ENCODE measurements around the gene TCERG1L. TPM values are rescaled to one million over a fixed set of nuclear protein-coding genes. Genes with fewer than 3 reads are reported as not detected.

Gene TCERG1L
- total RNA-seq, 1 donor from 2014 or later: 0.07 TPM

GRCh38 chr10:131260452-131261211 lies 50.9 kb downstream of the TCERG1L start:
- no peaks in the 10 kb centered on the region for H3K9me3 Mint-ChIP-seq

GRCh38 chr10:131260031-131260430 lies 51.5 kb downstream of the TCERG1L start:
- intact Hi-C loops (cut with micrococcal nuclease): no loop called here
- Mint-ChIP-seq H3K36me3 (ENCODE audit: low read depth) (no peaks in the 10 kb centered on the region), H3K9me3 (no peaks in the 10 kb centered on the region), H3K27me3 (ENCODE audit: low read depth) (no peaks in the 10 kb centered on the region), H3K27ac (no peak overlapping the region), H3K4me1 (ENCODE audit: low read depth) (no peaks in the 10 kb centered on the region), H3K4me3 (ENCODE audit: low read depth) (no peak overlapping the region)
- no peak for DNase-seq (ENCODE audit: low spot score)

More at GRCh38 chr10:131260452-131261211, 50.9 kb downstream of the TCERG1L start:
- Mint-ChIP-seq H3K4me3 (ENCODE audit: low read depth) (no peak overlapping the region), H3K4me1 (ENCODE audit: low read depth) (no peaks in the 10 kb centered on the region), H3K27me3 (ENCODE audit: low read depth) (no peaks in the 10 kb centered on the region), H3K36me3 (ENCODE audit: low read depth) (no peaks in the 10 kb centered on the region), H3K27ac (no peak overlapping the region)
- intact Hi-C loops (cut with micrococcal nuclease): no loop called here
- no peak for DNase-seq (ENCODE audit: low spot score)

- DNase-seq (ENCODE audit: low spot score): no peak
- H3K4me3 Mint-ChIP-seq (ENCODE audit: low read depth): no peak overlapping the region
- H3K27me3 Mint-ChIP-seq (ENCODE audit: low read depth): no peaks in the 10 kb centered on the region
- H3K9me3 Mint-ChIP-seq: no peaks in the 10 kb centered on the region
- no peak overlapping the region for H3K27ac Mint-ChIP-seq
- intact Hi-C loops (cut with micrococcal nuclease): no loop called here
- no peaks in the 10 kb centered on the region for H3K36me3 Mint-ChIP-seq (ENCODE audit: low read depth)
- H3K4me1 Mint-ChIP-seq (ENCODE audit: low read depth): no peaks in the 10 kb centered on the region
Observed at GRCh38 chr10:131259535-131259934, 52.0 kb downstream of the TCERG1L start.

GRCh38 chr10:131258256-131258655 lies 53.3 kb downstream of the TCERG1L start:
- Mint-ChIP-seq H3K4me3 (ENCODE audit: low read depth) (no peak overlapping the region), H3K27ac (no peak overlapping the region), H3K36me3 (ENCODE audit: low read depth) (no peaks in the 10 kb centered on the region), H3K9me3 (no peaks in the 10 kb centered on the region), H3K27me3 (ENCODE audit: low read depth) (no peaks in the 10 kb centered on the region), H3K4me1 (ENCODE audit: low read depth) (no peaks in the 10 kb centered on the region)
- no peak for DNase-seq (ENCODE audit: low spot score)
- intact Hi-C loops (cut with micrococcal nuclease): no loop called here

GRCh38 chr10:131257027-131257426 lies 54.5 kb downstream of the TCERG1L start:
- Mint-ChIP-seq H3K4me1 (ENCODE audit: low read depth) (no peaks in the 10 kb centered on the region), H3K27me3 (ENCODE audit: low read depth) (no peaks in the 10 kb centered on the region), H3K36me3 (ENCODE audit: low read depth) (no peaks in the 10 kb centered on the region), H3K27ac (no peak overlapping the region), H3K9me3 (no peaks in the 10 kb centered on the region), H3K4me3 (ENCODE audit: low read depth) (no peak overlapping the region)
- no peak for DNase-seq (ENCODE audit: low spot score)
- intact Hi-C loops (cut with micrococcal nuclease): no loop called here

- DNase-seq (ENCODE audit: low spot score): no peak
- Mint-ChIP-seq H3K4me3 (ENCODE audit: low read depth) (no peak overlapping the region), H3K36me3 (ENCODE audit: low read depth) (no peaks in the 10 kb centered on the region), H3K4me1 (ENCODE audit: low read depth) (no peaks in the 10 kb centered on the region), H3K27me3 (ENCODE audit: low read depth) (no peaks in the 10 kb centered on the region), H3K27ac (no peak overlapping the region), H3K9me3 (no peaks in the 10 kb centered on the region)
- intact Hi-C loops (cut with micrococcal nuclease): no loop called here
Observed at GRCh38 chr10:131254859-131255252, 56.7 kb downstream of the TCERG1L start.

GRCh38 chr10:131253931-131254858 lies 57.3 kb downstream of the TCERG1L start:
- no peaks in the 10 kb centered on the region for H3K27me3 Mint-ChIP-seq (ENCODE audit: low read depth)
- H3K27ac Mint-ChIP-seq: no peak overlapping the region
- no peak for DNase-seq (ENCODE audit: low spot score)
- H3K36me3 Mint-ChIP-seq (ENCODE audit: low read depth): no peaks in the 10 kb centered on the region
- no peak overlapping the region for H3K4me3 Mint-ChIP-seq (ENCODE audit: low read depth)
- H3K9me3 Mint-ChIP-seq: no peaks in the 10 kb centered on the region
- intact Hi-C loops (cut with micrococcal nuclease): no loop called here
- no peaks in the 10 kb centered on the region for H3K4me1 Mint-ChIP-seq (ENCODE audit: low read depth)

- intact Hi-C loops (cut with micrococcal nuclease): no loop called here
Observed at GRCh38 chr10:131252567-131253276, 58.8 kb downstream of the TCERG1L start.

GRCh38 chr10:131251146-131251541 lies 60.4 kb downstream of the TCERG1L start:
- H3K27me3 Mint-ChIP-seq (ENCODE audit: low read depth): no peaks in the 10 kb centered on the region
- intact Hi-C loops (cut with micrococcal nuclease): no loop called here
- H3K27ac Mint-ChIP-seq: no peak overlapping the region
- no peak for DNase-seq (ENCODE audit: low spot score)
- no peaks in the 10 kb centered on the region for H3K36me3 Mint-ChIP-seq (ENCODE audit: low read depth)
- no peaks in the 10 kb centered on the region for H3K4me1 Mint-ChIP-seq (ENCODE audit: low read depth)
- H3K9me3 Mint-ChIP-seq: no peaks in the 10 kb centered on the region
- H3K4me3 Mint-ChIP-seq (ENCODE audit: low read depth): no peak overlapping the region

More at GRCh38 chr10:131252567-131253276, 58.8 kb downstream of the TCERG1L start:
- no peak for DNase-seq (ENCODE audit: low spot score)
- Mint-ChIP-seq H3K27ac (no peak overlapping the region), H3K27me3 (ENCODE audit: low read depth) (no peaks in the 10 kb centered on the region), H3K9me3 (no peaks in the 10 kb centered on the region), H3K4me3 (ENCODE audit: low read depth) (no peak overlapping the region), H3K36me3 (ENCODE audit: low read depth) (no peaks in the 10 kb centered on the region), H3K4me1 (ENCODE audit: low read depth) (no peaks in the 10 kb centered on the region)

GRCh38 chr10:131250454-131251145 lies 60.9 kb downstream of the TCERG1L start:
- Mint-ChIP-seq H3K27ac (no peak overlapping the region), H3K4me1 (ENCODE audit: low read depth) (no peaks in the 10 kb centered on the region), H3K27me3 (ENCODE audit: low read depth) (no peaks in the 10 kb centered on the region), H3K36me3 (ENCODE audit: low read depth) (no peaks in the 10 kb centered on the region), H3K9me3 (no peaks in the 10 kb centered on the region), H3K4me3 (ENCODE audit: low read depth) (no peak overlapping the region)
- DNase-seq (ENCODE audit: low spot score): no peak
- intact Hi-C loops (cut with micrococcal nuclease): no loop called here

GRCh38 chr10:131249955-131250344 lies 61.6 kb downstream of the TCERG1L start:
- H3K27me3 Mint-ChIP-seq (ENCODE audit: low read depth): no peaks in the 10 kb centered on the region
- no peaks in the 10 kb centered on the region for H3K36me3 Mint-ChIP-seq (ENCODE audit: low read depth)
- no peaks in the 10 kb centered on the region for H3K4me1 Mint-ChIP-seq (ENCODE audit: low read depth)
- H3K27ac Mint-ChIP-seq: no peak overlapping the region
- intact Hi-C loops (cut with micrococcal nuclease): no loop called here
- no peaks in the 10 kb centered on the region for H3K9me3 Mint-ChIP-seq
- H3K4me3 Mint-ChIP-seq (ENCODE audit: low read depth): no peak overlapping the region
- DNase-seq (ENCODE audit: low spot score): no peak

- Mint-ChIP-seq H3K27me3 (ENCODE audit: low read depth) (no peaks in the 10 kb centered on the region), H3K4me1 (ENCODE audit: low read depth) (no peaks in the 10 kb centered on the region), H3K9me3 (no peaks in the 10 kb centered on the region), H3K36me3 (ENCODE audit: low read depth) (no peaks in the 10 kb centered on the region), H3K27ac (no peak overlapping the region), H3K4me3 (ENCODE audit: low read depth) (no peak overlapping the region)
- intact Hi-C loops (cut with micrococcal nuclease): no loop called here
- DNase-seq (ENCODE audit: low spot score): no peak
Observed at GRCh38 chr10:131249238-131249954, 62.1 kb downstream of the TCERG1L start.

Measured in activated T-helper 2 cell treated with anti-CD3 and anti-CD28 coated beads, Interferon-gamma antibody, Interleukin-2, Interleukin-4, amounts not matched to agents 10 μg/mL and 5 μg/mL and 100 μg/mL, durations not matched to agents 14 hours and 24 hours and 36 hours (primary cell).